GM18868 (cell line): ENCODE measurements around the gene ZFYVE28.

Experiments
- ATAC-seq: cut with Tn5 transposase; IDR thresholded peaks from one replicate; pipeline ENCODE4 v1.9.1; 2021; ENCODE audit warnings: mild to moderate bottlenecking, moderate library complexity; ENCODE audit not compliant: unreplicated experiment

Gene ZFYVE28

GRCh38 chr4:2354760-2355159 is 63.7 kb downstream of the ZFYVE28 start:
- no peak for ATAC-seq

DNA sequence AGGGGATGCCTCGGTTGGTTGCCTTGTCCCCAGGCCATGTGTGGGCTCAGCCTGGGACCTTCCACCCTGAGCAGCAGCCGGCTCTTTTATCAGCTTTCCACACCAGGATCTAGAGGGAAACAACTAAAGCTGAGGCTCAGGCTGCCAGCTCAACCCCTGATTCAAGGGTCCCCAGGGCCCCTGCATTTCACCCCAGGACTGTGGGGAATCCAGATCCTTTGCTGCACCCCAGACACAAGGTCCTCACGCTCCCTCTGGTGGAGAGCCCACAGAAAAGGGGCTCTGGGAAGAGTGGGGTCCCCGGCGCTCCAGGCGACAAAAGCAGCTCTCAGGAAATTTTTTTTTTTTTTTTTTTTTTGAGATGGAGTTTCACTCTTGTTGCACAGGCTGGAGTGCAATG is 64.3 kb downstream of the ZFYVE28 start:
- ATAC-seq = no peak

- ATAC-seq = no peak
Observed at GRCh38 chr4:2353222-2354107, 65.0 kb downstream of the ZFYVE28 start.

GRCh38 chr4:2352729-2353221 is 65.7 kb downstream of the ZFYVE28 start:
- ATAC-seq = no peak

- ATAC-seq = no peak
Observed at GRCh38 chr4:2352171-2352570, 66.3 kb downstream of the ZFYVE28 start.

DNA sequence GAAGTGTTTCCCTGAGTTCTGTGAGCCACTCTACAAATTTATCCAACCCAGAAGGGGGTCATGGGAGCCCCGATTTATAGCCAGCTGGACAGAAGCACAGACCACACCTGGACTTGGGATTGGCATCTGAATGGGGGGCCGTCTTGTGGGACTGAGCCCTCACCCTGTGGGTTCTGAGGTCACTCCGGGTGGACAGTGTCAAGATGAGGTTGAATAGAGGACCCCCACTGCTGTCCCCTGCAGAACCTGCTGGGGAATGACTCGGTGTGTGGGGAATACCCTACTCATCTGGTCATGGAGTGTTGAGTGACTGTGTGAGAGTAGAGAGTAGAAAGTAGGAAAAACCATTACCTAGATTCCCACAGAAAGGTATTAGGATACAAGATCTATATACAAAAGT is 67.5 kb downstream of the ZFYVE28 start:
- ATAC-seq = no peak

DNA sequence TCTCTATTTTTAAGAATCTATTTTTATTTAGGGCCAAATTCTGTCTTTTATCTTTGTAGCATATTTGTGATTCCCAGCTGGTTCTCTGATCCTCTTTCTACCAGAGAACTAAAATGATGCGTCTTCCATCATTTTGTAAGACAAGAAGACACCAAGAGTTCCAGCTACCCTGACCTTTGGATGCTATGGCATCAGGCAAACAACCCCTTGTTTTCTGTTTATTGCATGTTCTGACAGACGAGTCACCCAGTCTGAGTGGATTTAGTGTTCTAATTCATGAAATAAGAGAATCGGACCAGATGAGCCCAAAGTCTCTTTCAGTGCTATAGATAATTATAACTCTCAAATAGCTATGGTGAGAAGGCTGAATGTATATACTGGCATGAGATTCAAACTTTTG is 69.7 kb downstream of the ZFYVE28 start:
- ATAC-seq = no peak

DNA sequence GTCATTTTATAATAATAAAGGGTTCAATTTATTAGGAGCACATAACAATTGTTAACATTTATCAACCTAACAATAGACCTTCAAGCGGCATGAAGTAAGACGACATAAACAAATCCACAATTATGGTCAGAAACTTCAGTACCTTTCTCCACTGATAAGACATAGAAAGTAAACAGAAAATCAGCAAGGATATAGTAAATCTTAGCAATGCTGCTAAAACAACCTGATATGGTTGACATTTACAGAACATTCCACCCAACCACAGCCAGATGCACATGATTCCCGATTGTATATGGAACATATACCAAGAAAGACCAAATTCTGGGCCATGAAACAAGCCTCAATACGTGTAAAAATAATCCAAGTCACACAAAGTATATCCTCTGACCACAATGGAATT is 71.3 kb downstream of the ZFYVE28 start:
- ATAC-seq = no peak

GRCh38 chr4:2343476-2343875 is 75.0 kb downstream of the ZFYVE28 start:
- no peak for ATAC-seq

- ATAC-seq = no peak
Observed at GRCh38 chr4:2341911-2342652, 76.4 kb downstream of the ZFYVE28 start.

- ATAC-seq = no peak
Observed at GRCh38 chr4:2341261-2341841, 77.1 kb downstream of the ZFYVE28 start.

- ATAC-seq = no peak
Observed at GRCh38 chr4:2340272-2341061, 78.0 kb downstream of the ZFYVE28 start.

DNA sequence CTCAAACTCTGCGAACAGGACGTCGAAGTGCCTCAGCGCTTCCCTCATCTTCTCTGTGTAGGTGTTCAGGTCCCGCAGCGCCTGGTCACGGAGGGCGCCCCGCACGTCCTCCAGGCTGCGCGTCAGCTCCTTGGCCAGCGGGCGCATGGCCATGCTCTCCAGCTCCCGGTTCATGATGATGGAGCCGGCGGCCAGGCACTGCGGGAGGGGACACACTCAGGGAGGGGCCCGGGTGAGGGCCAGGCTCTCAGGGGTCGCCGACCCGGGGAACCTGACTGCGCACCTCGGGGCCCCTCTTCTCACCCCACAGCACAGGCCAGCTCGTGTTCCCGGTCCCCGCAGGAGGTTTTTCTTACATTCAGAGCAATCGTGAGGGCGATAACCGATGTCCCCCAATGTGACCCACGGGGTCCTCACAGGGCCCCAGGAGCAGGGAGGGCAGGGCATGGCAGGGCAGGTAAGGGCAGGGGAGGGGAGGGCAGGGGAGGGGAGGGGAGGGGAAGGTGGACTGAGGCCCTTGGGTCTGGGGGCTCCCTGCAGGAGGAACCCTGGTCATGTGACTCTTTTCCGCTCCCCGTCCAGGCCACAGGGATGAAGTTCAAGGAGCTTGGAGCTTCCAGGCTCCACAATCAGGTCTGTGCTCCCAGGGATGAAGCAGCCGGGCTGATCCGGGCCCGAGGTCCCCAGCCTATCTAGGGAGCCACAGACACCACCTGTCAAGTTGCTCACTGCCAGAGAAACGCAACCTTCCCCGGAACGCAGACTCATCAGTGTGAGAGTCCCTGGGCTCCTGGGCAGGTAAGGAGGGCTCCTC is 78.8 kb downstream of the ZFYVE28 start:
- no peak for ATAC-seq

- ATAC-seq = no peak
Observed at GRCh38 chr4:2338754-2339457, 79.5 kb downstream of the ZFYVE28 start.

- ATAC-seq = no peak
Observed at GRCh38 chr4:2337896-2338295, 80.5 kb downstream of the ZFYVE28 start.

- ATAC-seq = no peak
Observed at GRCh38 chr4:2337131-2337723, 81.2 kb downstream of the ZFYVE28 start.

DNA sequence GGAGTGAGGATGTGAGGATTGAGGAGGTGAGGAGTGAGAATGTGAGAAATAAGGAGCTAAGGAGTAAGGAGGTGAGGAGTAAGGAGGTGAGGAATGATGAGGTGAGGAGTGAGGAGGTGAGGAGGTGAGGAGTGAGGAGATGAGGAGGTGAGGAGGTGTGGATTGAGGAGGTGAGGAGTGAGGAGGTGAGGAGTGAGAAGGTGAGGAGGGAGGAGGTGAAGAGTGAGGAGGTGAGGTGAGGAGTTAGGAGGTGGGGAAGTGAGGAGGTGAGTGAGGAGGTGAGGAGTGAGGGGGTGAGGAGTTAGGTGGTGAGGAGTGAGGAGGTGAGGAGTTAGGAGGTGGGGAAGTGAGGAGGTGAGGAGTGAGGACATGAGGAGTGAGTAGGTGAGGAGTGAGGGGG is 81.8 kb downstream of the ZFYVE28 start:
- ATAC-seq = no peak

DNA sequence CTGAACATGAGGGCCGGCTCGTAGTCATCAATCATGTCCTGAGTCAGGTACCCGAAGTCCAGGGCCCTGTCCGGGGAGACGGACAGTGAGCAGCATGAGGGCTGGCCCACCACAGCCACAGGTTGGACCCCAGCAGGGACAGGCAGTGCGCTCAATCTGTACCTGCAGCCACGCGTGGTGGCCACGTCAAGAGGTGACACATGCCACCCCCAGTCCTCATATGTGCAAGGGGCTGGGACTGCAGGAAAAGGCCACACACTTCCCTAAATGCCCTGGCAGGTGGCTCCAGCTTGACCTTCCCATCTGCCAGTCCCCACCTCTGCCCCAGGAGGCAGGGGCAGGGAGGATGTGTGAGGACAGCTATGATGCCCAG is 82.7 kb downstream of the ZFYVE28 start:
- ATAC-seq = no peak
